ENCODE measurements around the gene PRAMEF20.
"Not testable (repeated sequence)": the region's sequence is repeated elsewhere in the genome, so short reads cannot be mapped to it uniquely, and the experiment has no call there.

The PRAMEF20 gene

DNA sequence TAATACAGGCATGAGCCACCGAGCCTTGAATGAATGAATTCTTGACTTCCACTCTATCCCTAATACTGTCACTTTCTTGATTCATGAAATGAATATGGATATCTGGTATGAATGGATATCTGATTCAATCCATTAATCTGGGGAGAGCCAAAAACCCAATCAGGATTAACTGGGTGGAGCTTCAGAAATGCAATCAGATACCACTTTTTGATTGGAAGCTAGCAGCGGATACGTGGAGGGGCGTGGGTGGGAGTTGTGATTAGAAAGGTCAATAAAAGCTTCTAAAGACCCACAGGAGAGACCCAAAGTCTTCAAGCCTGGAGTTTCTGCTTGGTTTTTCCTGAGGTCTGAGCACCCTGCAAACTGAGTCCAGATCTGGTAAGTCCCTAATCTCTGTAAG lies at the start of gene PRAMEF20:
Gene PRAMEF20 (plus strand): TSS at position 301 of the 400 bp plus-strand sequence. CDS start 5,905 bp downstream, outside the sequence.
- in situ Hi-C loops (cut with MboI; ENCODE audit: low sequenced_read_pairs) = not testable (repeated sequence)

DNA sequence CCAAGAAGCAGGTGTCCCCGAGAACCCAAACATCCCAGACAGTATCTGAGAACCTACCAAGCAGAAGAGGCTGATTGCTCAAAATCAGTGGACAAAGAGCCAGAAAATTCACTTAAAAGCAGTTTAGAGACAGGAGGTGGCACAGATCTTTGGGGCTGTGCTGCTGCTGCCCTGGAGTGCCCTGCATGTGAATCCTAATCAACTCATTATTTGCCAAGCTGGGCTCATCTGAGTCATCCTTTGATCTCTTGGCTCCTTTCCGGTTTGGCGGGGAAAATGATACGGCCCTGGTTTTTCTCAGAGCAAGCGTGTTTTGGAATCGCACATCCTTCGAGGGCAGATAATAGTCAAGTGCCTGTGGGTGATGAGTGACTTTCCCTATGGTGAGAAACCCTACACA lies 47.9 kb upstream of the PRAMEF20 start:
- in situ Hi-C loops (cut with MboI; ENCODE audit: low sequenced_read_pairs) = not testable (repeated sequence)

DNA sequence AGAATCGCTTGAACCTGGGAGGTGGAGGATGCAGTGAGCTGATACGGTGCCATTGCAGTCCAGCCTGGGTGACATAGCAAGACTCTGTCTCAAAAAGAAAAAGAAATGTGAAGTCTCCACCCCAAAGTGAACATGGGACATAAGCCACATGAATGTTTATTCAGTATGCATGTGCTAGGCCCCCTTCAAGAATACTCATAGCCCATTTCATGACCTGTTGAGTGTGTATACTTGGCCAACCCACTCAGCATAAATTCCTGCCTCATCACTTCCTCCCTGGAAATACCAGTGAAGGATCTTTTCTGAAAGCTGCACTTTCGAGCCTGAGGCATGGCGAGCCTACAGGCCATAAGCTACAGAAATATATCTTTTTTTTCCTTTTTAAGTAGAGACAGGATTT lies 45.3 kb upstream of the PRAMEF20 start:
- in situ Hi-C loops (cut with MboI; ENCODE audit: low sequenced_read_pairs) = not testable (repeated sequence)

DNA sequence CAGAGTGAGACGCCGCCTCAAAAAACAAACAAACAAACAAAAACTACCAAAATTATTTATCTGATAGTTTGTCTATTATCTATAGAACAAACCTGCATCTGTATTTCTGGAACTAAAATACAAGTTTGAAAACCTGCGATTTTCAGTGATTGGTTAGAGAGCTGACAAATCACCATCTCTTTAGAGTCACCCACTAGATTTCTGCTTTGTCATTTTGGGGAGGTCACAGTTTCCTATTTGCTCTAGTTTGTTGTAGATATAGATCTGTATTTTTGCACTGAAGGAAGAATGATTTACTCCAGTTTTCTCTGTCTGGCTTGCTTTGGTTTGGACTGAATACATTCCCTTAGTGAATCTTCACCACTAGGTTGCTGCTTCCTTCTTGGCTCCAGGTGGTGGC lies 43.7 kb upstream of the PRAMEF20 start:
- in situ Hi-C loops (cut with MboI; ENCODE audit: low sequenced_read_pairs) = not testable (repeated sequence)

DNA sequence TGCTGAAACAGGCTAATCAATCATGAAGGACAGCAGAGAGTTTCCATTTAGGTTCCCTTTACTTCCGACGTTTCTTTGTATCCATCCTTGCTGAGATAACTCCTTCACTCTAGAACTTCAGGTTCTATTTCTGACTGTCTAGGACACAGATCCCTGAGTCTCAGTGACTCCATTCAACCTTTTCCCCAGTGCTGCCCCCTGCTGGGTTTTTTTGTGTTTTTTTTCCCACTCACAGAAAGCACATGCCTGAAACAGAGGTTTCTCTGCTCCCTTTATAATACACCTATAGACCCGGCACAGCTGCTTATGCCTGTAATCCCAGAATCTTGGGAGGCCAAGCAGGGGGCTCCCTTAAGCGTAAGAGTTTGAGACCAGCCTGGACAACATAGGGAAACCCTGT lies 41.7 kb upstream of the PRAMEF20 start:
- in situ Hi-C loops (cut with MboI; ENCODE audit: low sequenced_read_pairs) = not testable (repeated sequence)

DNA sequence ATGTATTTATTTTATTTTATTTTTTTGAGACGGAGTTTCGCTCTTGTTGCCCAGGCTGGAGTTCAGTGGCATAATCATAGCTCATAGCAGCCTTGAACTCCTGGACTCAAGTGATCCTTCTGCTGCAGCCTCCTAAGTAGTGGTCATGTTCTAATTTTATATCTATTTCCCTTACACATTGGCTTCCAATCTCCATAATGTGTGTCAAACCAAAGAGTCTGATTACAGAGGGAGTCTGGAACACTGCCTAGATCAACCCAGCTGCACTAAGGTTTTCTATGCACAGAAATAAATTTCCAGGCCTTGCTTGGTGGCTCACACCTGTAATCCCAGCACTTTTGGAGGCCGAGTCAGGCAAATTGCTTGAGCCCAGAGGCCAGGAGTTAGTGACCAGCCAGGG lies 31.3 kb upstream of the PRAMEF20 start:
- in situ Hi-C loops (cut with MboI; ENCODE audit: low sequenced_read_pairs) = not testable (repeated sequence)

DNA sequence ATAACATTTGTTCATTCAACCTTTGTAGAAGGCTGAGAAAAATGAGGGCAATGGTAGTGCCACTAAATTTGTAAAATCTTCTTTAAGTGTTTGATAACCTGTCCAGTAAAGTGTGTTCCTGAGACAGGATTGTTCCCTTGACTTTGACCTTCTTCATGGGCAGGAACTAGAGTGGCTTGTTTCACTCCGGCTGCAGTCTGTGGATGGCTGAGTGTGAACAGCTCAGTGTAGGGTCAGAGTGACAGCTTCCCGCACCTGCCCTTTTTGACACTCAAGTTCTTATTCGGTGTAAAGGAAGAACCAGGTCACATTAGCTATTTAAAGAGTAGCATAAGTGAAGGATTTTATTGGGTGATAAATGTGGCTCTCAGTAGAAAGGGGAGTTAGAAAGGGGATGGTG lies 29.9 kb upstream of the PRAMEF20 start:
- in situ Hi-C loops (cut with MboI; ENCODE audit: low sequenced_read_pairs) = not testable (repeated sequence)

DNA sequence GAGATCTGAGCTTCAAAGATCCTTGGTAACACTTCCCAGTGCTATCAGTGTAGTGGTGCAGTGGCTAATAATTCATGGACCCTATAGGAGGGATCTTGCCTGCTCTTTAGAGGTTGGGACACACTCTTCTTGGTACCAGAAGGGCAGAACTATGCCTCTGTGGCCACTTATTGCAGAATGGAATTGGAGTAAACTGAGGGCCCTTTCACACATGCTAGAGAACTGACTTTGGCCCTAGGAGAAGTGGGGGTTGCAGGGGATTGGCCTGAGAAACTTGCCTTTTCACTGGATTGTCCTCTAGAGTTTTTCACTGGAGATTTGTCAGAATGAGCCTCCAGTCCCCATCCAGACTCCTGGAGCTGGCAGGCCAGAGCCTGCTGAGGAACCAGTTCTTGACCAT lies 20.9 kb upstream of the PRAMEF20 start, which contains the start of gene PRAMEF17:
Gene PRAMEF17 (plus strand): TSS at position 301 of the 400 bp plus-strand sequence. CDS start 26 bp downstream, at position 327.
- in situ Hi-C loops (cut with MboI; ENCODE audit: low sequenced_read_pairs) = not testable (repeated sequence)

DNA sequence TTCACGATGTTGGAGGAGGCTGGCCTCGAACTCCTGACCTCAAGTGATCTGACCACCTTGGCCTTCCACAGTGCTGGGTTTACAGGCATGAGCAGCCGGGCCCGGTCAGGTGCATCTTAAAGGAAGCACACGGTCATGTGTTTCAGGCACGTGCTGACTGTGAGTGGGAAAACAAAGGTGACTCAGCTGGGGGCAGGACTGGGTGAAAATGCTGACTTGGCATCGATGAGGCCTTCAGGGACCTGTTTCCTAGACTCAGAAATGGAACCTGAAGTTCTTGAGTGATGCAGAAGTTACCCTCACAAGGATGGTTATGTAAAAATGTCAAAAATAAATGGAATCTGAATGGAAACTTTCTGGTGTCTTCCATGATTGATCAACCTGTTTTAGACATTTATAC lies 17.2 kb upstream of the PRAMEF20 start:
- in situ Hi-C loops (cut with MboI; ENCODE audit: low sequenced_read_pairs) = not testable (repeated sequence)

DNA sequence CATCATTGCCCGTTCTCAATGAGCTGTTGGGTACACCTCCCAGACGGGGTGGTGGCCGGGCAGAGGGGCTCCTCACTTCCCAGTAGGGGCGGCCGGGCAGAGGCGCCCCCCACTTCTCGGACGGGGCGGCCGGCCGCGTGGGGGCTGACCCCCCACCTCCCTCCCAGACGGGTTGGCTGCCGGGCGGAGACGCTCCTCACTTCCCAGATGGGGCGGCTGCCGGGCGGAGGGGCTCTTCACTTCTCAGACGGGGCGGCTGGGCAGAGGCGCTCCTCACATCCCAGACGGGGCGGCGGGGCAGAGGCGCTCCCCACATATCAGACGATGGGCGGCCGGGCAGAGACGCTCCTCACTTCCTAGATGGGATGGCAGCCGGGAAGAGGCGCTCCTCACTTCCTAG lies 15.5 kb upstream of the PRAMEF20 start:
- in situ Hi-C loops (cut with MboI; ENCODE audit: low sequenced_read_pairs) = not testable (repeated sequence)

DNA sequence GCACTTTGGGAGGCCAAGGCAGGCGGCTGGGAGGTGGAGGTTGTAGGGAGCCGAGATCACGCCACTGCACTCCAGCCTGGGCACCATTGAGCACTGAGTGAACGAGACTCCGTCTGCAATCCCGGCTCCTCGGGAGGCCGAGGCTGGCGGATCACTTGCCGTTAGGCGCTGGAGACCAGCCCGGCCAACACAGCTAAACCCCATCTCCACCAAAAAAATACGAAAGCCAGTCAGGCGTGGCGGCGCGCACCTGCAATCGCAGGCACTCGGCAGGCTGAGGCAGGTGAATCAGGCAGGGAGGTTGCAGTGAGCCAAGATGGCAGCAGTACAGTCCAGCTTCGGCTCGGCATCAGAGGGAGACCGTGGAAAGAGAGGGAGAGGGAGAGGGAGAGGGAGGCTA lies 14.9 kb upstream of the PRAMEF20 start:
- in situ Hi-C loops (cut with MboI; ENCODE audit: low sequenced_read_pairs) = not testable (repeated sequence)

DNA sequence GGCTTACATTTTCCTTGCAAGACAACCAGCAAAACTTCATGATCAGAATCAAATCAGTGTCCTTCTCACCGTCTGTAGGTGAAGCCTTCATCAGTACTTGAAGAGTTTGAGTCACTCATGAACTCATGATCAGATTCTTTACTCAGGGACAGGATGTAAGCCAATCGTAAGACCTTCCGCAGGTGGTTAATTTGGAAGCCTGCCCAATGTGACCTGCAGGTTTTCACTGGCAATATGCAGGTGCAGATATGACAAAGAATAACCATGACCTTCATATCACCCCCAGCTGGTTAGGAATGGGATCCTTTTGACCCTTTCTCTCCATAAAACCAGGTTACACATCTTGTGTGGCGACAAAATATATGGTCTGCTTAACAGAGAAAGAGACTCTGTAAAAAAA lies 2.4 kb upstream of the PRAMEF20 start:
- in situ Hi-C loops (cut with MboI; ENCODE audit: low sequenced_read_pairs) = no loop called here

DNA sequence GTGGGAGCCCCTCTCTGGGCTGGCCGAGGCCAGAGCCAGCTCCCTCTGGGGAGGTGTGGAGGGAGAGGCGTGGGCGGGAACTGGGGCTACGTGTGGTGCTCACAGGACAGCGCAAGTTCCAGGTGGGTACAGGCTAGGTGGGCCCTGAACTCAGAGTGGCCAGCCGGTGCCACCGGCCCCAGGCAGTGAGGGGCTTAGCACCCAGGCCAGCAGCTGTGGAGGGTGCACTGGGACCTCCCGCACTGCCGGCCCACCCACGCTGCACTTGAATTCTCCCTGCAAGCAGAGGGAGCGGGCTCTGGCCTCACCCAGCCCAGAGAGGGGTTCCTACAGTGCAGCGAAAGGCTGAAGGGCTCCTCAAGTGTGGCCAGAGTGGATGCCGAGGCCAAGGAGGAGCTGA lies 20.2 kb downstream of the PRAMEF20 start:
- in situ Hi-C loops (cut with MboI; ENCODE audit: low sequenced_read_pairs) = no loop called here

DNA sequence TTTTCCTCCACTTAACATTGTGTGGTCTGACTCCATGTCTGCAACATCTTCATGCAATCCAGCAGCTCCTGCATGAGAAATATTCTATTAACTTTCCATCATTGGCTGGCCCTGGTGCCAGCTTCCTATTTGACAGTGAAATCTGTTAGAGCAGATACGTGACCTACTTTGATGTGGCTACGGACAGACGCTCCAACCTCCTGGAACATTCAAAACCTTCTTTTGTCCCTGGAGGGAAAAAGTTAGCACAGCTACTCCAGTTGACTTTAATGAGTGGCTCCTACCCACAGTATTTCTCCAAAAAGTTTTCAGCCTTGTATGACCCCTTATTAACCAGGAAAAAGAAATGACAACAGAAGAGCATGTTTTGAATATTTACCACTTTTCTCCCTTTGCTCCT lies 22.0 kb downstream of the PRAMEF20 start:
- in situ Hi-C loops (cut with MboI; ENCODE audit: low sequenced_read_pairs) = no loop called here

DNA sequence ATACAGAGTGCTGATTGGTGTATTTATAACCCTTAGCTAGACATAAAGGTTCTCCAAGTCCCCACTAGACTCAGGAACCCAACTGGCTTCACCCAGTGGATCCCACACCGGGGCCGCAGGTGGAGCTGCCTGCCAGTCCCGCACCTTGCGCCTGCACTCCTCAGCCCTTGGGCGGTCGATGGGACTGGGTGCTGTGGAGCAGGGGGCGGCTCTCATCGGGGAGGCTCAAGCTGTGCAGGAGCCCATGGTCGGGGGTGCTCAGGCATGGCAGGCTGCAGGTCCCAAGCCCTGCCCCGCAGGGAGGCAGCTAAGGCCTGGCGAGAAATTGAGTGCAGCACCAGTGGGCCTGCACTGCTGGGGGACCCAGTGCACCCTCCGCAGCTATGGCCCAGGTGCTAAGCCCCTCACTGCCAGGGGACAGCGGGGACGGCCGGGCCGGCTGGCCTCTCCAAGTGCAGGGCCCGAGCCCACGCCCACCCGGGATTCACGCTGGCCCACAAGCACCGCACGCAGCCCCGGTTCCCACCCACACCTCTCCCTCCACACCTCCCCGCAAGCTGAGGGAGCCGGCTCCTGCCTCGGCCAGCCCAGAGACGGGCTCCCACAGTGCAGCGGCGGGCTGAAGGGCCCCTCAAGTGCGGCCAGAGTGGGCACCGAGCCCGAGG lies 23.6 kb downstream of the PRAMEF20 start:
- in situ Hi-C loops (cut with MboI; ENCODE audit: low sequenced_read_pairs) = not testable (repeated sequence)

DNA sequence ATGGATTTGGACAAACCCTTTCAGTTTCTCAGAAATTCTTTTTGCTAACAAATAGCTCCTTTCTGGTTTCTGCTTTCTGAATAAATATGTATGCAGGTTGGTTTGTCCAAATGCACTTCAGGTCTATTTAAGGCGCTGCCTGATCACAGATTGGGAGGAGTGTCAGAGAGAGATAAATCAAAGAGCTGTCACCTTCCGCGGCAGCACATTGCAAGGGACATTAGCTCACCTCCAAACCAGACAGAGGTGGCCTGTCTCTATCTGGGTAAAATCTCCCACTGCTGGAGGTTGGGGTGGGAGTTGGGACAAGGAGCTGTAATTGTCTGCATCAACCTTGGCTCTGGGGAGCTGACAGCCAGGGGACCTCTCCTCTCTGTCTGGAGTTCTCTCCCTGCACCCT lies 25.2 kb downstream of the PRAMEF20 start:
- in situ Hi-C loops (cut with MboI; ENCODE audit: low sequenced_read_pairs) = no loop called here

DNA sequence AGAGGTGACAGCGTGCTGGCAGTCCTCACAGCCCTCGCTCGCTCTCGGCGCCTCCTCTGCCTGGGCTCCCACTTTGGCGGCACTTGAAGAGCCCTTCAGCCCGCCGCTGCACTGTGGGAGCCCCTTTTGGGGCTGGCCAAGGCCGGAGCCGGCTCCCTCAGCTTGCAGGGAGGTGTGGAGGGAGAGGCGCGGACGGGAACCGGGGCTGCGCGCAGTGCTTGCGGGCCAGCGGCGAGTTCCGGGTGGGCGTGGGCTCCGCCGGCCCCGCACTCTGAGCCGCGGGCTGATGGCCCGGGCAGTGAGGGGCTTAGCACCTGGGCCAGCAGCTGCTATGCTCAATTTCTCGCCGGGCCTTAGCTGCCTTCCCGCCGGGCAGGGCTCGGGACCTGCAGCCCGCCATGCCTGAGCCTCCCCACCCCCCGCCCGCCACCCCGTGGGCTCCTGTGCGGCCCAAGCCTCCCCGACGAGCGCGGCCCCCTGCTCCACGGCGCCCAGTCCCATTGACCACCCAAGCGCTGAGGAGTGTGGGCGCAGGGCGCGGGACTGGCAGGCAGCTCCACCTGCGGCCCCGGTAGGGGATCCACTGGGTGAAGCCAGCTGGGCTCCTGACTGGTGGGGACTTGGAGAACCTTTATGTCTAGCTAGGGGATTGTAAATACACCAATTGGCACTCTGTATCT lies 29.0 kb downstream of the PRAMEF20 start:
- in situ Hi-C loops (cut with MboI; ENCODE audit: low sequenced_read_pairs) = not testable (repeated sequence)

DNA sequence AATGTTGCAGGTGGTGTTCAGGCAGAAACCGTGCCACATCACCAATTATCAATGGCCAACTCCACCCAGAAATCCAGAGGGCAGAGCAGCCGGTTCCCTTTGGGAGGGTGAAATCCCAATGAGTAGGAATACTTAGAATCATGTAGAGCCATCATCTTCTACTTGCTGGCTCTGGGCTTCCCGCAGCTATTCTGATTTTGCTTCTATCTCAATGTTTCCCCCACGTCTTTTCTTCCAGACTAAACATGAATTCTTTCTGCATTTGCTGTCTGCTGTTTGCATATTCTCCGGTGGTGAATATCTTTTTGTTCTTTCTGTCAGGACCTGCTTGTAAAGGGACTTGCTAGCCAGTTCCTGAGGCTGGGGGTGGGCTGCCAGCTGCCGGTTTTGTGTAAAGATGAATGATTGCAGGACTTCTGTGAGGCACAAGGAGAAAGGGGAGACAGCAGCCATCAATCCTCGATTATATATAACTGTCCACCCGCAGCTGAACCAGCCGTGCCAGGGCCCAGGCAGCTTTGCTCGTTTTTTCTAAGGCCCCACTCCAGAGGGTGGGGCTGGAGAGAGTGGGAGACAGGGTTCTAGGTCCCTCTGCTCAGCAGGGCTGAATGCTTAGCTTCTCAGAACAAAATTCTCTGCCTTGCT lies 33.2 kb downstream of the PRAMEF20 start:
- in situ Hi-C loops (cut with MboI; ENCODE audit: low sequenced_read_pairs) = no loop called here

DNA sequence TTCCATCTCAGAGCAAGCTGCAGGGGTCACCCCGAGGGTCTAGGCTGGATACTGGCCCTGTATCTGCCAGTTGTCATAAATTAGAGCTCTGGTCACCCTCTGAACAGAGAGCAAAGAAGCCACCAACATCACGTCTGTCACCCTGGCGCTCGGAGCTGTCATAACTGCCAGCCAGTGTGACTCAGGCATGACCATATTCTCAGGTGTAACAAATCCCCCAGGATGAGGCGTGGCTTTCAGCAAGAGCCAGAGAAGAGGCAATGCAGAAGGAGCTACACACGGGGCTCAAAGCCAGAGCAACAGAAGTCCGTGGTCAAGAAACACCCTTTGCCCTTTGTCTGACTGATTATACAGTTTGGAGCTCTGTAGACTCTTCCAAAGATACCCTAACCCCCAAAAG lies 40.0 kb downstream of the PRAMEF20 start:
- in situ Hi-C loops (cut with MboI; ENCODE audit: low sequenced_read_pairs) = no loop called here

DNA sequence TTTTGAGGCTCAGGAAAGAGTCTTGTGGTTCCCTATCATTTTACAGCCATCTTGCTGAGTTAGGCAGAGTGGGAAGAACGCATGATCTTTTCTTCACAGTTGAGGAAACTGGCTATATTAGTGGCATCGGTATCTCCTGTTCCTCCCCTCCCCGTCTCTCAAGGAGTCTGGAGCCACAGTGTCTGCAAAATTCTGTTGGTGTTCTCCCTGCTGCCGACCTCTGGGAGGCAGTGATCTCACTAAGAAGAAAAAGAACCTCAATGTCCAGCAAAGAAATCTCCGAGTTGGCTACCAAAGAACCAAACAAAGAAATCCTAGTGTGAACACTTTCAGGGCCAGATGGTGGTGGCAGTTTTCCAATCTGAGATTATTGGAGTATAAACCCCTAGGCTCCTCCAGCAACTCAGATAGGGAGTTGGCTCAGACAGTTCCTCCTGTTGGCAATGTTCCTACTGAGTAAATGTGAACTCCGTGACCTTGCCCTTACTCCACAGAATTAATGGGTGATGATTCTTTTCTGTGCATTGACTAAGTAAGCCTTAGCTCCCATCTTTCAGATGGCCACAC lies 41.2 kb downstream of the PRAMEF20 start:
- in situ Hi-C loops (cut with MboI; ENCODE audit: low sequenced_read_pairs) = no loop called here

DNA sequence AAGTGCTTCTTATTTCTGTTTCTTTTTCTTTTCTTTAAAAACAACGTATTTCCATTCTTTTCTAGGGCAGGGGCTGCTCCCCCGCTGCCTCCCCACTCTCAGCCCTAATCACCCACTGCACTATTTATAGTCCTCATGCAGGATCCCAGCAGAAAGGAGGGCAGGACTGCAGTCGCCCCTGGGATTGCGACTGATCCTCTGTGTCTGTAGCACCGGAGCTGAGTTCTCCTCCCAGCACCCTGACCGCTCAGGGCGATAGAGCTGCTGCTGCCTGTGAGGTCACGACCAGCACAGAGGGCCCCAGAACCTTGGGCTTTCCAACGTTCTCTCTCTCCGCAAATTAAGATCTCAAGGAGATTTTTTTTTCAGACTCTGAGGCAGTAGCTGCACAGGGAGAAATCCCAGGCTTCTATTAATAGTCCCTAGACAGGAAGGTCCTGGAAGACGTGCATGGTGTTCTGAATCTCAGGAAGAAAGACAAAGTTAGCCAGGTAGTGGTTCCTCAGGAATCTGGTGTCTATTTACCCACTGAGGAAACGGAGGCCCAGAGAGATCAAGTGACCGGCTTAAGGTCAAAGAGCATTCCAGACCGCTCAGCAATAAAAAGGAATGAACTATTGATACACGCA lies 46.8 kb downstream of the PRAMEF20 start:
- in situ Hi-C loops (cut with MboI; ENCODE audit: low sequenced_read_pairs) = no loop called here

Data from HL-60/S4 treated with phorbol 12-myristate 13-acetate at 8.2 ng/mL for 4 days and 3 days (cell line).